GM18858 (cell line): Measurements from ENCODE around the gene VPS4B.
"Not testable (repeated sequence)": the region's sequence is repeated elsewhere in the genome, so short reads cannot be mapped to it uniquely, and the experiment has no call there.

Source experiments
- ATAC-seq: cut with Tn5 transposase; IDR thresholded peaks from one replicate; pipeline ENCODE4 v1.9.1; 2021; ENCODE audit not compliant: unreplicated experiment

VPS4B gene

DNA sequence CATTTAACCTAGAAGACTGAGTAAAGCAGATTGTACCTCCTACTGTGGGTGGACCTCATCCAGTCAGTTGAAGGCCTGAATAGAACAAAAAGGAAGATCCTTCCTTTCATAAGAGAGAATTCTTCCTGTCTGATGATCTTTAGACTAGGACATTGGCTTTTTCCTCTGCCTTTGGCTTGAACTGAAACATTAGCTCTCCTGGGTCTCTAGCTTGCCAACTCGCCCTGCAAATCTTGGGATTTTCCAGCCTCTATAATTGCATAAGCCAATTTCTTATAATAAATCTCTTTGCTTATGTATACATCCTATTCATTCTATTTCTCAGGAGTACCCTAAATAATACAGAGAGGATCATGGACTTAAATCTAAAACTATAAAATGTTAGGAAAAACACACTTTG is 49.1 kb downstream of the VPS4B start:
- no peak for ATAC-seq

DNA sequence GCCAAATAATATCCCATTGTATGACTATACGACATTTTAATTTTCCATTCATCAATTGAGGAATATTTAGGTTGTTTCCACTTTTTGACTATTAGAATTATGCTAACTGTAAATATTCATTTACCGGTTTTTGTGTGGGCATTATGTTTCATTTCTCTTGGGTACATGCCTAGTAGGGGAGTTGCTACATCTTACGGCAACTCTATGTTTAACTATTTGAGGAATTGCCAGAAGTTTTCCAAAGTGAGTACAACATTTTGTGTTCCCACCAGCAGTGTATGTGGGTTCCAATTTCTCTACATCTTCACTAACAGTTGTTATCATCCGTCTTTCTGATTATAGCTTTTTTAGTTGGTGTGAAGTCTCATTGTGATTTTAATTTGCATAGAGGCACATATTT is 53.7 kb downstream of the VPS4B start:
- ATAC-seq, result no peak

DNA sequence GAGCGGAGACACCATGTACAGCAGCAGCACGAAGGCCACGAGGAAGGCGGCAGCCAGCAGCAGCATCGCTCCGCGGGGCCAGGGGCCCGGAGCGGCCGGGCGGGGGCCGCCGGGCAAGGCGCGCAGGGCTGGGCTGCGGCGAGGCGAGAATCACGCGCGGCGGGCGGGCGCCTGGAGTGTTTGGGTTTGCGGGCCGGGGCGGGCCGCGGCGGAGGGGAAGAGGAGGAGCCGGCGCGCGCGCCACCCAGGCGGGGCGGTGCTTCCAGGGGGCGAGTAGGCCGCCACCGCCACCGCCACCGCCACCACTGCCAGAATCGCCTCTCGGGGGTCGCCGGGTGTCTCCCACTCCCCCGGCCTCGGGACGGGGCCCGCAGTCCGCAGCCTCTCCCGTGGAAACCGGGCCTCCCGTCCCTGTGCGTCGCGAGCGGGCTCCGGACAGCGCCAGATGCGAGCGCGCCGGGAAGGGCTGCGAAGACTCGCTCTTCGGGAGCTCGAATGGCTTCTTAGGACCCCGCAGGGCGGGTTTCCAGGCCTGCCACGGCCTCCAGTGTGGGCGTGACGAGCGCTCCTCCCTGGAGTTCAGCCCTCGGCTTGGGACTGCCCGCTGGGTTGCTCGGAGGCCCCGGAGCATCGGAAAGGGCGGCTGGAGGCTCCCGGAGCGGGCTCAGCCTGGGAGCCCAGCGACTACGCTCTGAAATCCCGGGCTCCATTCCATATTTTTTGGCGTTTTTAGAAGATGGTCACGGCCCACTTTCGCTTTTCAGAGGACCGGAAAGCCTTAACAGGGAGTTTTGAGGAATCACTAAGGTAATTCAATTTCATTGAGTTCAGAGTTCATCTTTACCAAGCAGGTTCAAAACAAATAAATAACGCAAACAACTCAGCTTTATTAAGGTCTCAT is 55.0 kb downstream of the VPS4B start, which contains the start of gene KDSR:
TSS of gene KDSR (minus strand) at position 154 of the 901 bp plus-strand sequence. CDS start at position 66, 88 bp downstream.
- ATAC-seq, result peak; percentile 83

DNA sequence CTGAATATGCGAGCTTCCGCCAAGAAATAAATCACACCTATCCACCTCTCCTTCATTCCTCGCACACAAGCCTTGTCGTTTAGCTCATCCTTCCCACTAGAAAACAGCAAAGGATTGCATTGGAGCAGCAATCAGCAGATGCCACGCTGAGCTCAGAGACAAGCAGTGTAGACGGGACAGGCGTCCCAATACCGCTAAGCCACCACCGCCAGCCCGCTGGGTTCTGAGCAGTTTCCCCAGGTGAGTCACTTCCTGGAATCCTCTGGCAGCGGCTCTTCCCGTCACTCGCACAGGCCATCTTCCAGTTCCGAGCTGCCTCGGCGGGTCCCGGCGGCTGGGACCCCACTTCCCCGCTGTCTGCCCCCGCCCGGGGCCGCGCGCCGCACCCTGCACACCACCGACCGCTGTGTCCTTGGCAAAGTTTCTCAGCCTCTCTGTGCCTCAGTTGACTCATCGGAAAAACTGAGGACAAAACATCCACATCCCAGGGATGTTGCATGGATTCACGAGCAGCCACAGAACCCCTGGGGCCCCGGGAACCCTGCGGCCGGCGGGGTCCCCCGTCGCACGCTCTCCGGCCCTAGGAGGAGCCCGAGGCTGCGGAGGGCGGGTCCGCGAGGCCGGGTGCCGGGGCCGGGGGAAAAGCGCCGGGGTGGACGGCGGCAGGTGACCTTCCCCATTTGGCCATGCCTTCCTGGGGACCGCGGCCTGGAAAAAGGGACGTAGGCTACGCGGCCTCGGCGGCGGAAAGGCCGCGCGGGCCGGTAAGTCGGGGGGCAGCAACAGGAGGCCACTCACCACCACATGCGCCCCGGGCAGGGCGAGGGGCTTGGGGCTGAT is 55.8 kb downstream of the VPS4B start:
- ATAC-seq, result no peak

DNA sequence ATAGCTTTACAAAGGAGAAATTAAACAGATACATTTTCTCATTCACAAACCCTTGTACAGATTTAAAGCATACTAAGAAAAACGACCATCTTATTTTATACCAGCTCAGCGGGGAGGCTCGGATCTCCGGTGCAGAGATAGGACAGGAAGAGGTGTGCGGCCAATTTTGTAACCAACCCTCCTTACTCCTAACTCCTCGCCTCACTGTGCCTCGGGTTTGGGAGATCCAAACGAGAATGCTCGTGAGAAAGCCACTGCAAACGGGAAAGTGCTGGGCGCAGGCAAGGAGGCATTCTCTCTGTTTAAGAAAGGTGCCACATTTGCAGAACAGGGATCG is 56.4 kb downstream of the VPS4B start:
- ATAC-seq, result no peak

DNA sequence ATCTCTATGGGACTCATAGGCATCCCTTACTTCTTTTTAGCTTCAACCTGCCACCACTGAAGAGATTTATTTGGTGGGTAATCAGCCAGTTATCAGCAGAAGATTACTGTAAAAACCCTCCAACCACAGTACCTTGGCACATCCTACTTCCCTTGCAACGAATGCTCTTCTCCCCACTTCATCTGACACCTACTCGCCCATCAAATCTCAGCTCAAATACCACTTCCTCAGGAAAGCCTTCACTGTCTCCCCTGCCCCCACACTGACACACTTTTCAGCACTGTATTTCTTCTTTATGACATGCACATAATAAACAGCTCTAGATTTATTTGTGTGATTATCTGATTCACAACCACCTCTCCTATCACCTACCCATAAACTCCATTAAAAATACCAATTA is 58.3 kb downstream of the VPS4B start:
- no peak for ATAC-seq

DNA sequence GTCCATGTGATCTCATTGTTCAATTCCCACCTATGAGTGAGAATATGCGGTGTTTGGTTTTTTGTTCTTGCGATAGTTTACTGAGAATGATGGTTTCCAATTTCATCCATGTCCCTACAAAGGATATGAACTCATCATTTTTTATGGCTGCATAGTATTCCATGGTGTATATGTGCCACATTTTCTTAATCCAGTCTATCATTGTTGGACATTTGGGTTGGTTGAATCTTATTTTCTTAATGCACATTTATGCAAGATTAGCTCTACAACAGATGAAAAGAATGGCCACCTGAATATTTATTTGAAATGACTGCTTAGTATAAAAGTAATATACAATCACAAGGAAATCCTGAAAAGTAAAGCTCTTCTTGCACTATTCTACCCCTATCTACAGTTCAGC is 58.9 kb downstream of the VPS4B start:
- ATAC-seq, result not testable (repeated sequence)

DNA sequence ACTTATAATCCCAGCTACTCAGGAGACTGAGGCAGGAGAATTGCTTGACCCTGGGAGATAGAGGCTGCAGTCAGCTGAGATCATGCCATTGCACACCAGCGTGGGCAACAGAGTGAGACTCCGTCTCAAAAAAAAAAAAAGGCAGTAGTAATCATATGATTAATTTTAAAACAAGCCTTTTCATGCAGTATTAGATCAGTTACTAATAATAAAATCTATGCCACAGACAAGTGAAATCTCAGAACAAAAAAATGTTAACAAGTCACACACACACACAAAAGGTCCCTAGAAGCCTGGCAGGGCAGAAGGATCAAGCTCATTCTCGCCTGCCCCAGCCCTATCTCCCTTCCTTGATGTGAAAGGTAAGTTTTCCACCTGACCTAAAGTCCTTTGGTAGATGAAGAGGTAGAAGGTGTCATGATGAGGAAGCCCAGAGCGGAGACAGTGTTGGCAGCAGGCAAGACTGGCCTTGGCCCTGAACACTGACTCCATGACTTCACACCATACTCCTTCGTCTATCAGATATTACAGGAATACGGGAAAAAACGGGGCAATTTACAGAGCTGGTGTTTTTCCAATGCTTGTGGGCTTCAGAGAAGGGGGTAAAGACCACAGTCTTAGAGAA is 65.9 kb downstream of the VPS4B start:
- no peak for ATAC-seq

DNA sequence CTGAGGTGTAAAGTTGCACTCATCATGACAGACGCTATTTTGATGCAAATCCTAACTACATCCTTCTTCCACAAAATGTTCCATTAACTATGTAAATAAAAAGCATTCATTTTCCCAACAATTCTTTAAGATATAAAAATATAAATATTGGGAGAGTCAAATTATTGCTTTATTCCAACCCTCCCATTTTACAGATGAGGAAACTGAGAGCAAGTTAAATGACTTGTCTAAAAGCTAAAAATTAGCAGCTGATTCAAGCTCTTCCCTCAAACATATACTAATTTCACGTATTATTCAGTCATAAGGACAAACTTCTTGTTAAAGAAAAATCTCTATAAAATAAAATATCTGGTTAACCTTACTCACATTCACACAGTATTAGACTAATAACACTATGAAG is 72.0 kb downstream of the VPS4B start:
- ATAC-seq, result no peak

DNA sequence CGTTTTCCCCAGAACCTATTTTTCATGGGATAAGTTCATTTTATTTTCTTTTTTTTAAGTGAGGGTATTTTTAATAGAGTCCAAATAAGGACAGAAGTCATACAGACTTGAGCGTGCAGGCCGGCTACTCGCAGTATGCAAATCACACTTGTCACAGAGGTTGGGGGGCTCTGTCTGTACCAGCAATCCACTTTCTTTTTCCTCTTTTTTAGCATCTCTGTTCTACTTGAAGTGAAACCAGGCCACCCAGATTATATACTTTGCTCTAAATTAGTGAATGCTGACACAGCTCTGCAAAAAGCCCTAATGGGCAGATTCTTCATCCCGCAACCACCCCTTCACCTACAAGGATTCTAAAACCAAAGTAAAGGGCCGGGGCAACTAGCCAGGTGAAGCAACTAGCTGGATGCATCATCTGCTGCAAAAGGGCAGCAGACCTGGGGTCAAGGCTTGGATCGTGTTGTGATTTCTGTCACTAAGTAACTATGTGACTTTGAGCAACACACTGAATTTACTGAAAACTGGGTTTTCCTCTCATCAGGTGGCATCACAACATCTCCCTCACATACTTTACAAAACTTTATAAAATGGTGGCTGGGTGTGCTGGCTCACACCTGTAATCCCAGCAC is 73.7 kb downstream of the VPS4B start:
- peak; percentile 54 for ATAC-seq

DNA sequence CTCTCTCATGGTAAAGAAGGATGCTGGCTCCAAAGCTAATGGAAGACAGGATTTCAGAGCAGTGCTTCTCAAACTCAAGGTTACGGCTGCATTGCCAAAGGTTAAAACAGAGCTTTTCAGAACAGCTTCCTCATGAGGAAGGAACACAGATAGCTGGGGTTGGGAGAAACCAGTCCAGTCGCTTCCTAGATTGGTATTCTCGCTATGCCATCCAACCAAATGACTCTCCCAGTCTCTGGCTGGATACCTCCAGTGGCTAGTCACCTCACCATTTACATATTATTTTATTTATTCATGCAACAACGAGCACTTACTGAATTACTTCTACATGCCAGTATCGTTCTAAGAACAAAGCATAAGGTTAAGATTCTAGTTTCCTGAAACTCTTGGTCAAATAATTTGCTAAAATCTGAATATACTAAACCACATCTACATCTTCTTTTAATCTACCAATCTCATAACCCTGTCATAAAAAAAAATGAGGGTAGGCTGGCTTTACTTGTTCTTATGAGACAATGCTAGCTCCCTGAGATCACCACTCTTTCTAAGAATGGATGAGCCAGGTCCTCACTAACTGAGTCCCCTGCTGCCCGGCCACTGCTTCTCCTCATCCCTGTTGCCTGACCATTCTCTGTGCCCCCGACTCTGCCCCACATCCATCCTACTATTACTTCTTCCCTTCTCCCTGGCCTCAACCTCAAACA is 75.6 kb downstream of the VPS4B start:
- no peak for ATAC-seq

DNA sequence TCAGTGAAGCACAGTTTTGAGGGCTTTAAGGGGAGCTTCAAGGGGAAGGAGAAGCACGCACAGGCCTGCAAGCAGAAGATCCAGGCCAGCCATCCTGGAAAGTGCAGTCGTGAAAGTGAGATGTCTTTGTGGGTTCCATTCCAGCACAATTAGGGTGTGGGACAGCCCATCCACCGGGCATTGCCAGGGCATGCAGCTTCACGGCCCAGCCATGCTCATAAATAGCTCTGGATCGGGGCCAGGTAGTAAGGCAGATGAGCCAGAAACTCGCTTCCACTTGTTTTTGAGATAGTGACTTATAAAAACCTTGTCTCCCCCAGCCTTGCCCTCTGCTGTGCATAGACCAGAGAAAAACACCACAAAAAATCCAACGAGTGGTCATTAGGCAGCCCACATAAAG is 76.2 kb downstream of the VPS4B start:
- ATAC-seq, result no peak

DNA sequence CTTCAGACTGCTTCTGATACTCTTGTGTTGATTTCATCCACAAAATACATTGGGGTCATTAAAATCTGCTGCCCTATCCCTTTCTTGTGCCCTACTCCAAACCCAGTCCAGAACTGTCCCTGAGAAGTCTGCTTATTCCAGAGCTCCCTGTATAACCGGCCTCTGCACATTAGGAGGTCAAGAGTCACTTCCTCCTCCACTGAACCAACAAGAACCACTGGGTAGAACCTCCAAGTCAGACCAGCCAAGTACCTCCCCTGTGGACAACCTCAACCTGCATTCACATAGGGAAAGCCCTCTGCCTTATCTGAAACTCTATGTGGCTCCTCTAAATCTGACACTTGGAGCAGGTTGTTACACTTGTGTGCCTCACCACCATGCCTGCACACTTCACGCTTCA is 77.4 kb downstream of the VPS4B start:
- ATAC-seq, result no peak

DNA sequence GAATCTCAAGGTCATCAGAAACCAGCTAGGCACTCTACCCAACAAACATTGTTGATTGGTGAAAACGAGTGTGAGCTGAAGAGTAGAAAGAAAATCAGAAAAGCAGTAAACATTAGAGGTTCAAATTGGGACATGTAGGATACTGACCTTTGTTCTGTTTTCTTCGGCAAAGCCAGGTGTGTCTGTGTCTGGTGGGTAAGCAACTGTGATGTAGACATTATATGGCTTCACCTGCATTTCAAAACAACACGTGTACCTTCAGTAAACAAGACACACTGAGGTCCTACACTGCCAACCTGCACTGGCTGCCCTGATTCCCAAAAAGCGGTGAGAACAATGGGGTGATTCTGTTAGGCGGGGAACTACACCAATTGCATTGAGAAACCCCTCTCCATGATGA is 78.0 kb downstream of the VPS4B start:
- no peak for ATAC-seq

DNA sequence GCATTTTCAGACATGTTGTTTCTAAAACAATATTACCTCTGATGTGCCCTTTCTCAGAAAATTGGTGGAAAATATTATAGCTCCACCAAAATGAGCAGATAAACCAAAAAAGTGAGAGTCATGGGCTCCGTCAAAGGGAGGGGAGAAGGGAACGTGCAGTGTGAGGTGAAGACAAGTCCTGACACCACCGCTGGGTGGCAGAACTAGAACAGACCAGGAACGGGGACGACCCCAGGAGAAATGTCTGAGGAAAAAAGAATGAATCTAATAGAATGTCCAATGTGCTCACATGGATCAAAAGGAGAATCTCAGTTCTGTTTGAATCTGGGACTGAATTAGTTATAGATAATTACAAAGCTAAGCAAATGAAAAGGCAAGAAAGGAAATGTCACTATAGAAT is 80.1 kb downstream of the VPS4B start:
- ATAC-seq, result no peak

DNA sequence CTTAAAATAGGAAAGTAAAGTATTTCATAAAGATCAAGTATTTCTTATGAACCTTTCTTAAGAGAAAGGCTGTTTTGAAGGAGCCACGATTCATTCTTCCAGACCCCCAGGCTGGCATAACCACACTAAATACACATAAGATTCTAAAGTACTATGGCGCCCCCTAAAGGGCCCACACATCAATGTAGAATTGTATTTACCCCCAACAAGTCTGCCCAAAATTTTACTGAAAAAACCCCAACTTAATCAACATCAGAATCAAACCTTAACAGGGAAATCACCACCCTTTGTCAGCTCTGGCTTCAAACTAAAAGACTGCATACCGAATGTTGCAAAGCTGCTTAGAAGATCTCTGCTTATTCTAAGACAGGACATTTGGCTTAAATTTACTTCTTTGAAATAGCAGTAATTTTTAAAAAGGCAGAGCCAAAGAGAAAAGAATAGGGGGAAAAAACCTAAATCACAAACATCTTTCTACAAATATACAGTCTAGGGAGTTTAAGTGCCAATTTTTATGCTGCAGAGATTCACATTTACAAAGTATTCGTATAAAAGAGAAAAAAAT is 82.3 kb downstream of the VPS4B start:
- ATAC-seq, result no peak
